T-helper 2 cell (primary cell): Measurements from ENCODE around the gene SNX20.
A peak's percentile ranks its signal among the peaks of the same experiment; 100 is the strongest.

Experiments used
- DNase-seq, 5 experiments: peaks; one replicate each; pipeline versions ENCODE4 v3.0.0 to v3.0.0-alpha.2; 2012 to 2022

The SNX20 gene

GRCh38 chr16:50634947-50635346 is 46.2 kb downstream of the SNX20 start:
- no peak for DNase-seq

- no peak for DNase-seq
These were observed 47.0 kb downstream of the SNX20 start for GRCh38 chr16:50634090-50634489.

GRCh38 chr16:50632927-50633800 is 47.9 kb downstream of the SNX20 start:
- no peak for DNase-seq

- DNase-seq = no peak
These were observed 49.0 kb downstream of the SNX20 start for GRCh38 chr16:50631985-50632576.

DNA sequence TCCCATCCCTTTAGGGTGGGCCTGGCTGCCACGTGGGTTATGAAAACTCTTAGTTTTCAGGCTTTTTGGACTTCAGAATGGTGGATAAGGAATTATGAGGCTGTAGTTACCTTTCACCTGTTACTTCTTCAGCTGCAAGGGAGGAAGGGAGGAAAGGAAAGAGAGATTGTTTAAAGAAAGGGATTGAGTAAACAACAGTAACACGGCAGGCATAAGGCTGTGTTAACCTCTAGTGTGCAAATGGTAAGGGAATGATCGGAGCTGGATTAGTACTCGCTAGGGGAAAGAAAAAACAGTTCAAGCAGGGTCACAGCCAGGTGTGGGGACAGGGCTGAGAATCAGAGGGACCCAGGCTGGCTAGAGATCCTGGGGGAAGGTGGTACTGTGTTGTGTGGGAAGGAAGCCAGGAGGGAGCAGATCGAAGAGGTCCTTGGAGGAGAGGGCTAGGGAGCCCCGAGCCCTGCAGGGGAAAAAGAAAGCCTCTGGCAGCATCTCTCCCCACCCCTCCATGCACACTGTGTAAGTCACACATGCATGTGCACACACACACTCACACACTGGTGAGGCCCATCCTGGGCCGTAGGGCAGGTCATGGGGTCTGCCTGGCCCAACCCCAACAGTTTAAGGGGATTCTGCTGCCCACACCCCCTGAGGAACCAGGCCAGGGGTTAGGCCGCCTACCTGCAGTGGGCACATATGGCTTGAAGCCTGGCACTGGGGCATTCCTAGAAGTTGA is 49.7 kb downstream of the SNX20 start:
- DNase-seq = no peak

DNA sequence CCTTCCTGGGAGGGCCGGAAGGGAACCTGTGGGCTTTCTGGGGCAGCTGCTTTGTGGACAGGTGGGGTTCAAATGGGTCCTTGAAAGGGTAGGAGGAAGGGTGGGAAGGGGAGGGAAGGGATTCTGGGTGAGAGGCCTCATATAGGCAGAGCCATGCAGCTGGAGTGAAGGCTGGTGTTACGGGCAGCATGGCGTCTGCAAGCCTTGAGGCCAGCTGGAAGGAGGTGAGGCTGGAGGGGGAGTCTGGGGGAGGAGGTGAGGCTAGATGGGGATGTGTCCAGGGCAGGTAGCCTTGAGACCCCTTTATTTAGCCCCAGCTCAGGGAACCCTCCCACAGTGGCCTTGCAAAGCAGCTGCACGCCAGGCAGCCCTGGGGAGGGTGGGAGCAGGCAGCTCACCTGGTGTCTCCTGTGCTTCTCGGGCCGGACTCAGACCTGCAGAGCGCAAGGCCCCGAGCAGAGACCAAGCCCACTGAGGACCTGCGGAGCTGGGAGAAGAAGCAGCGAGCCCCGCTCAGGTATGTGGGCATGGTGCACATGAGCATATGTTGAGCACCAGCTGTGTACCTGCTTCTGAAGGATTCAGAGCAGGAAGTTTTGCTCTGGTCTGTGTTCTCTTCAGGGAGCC is 50.6 kb downstream of the SNX20 start:
- DNase-seq = no peak

DNA sequence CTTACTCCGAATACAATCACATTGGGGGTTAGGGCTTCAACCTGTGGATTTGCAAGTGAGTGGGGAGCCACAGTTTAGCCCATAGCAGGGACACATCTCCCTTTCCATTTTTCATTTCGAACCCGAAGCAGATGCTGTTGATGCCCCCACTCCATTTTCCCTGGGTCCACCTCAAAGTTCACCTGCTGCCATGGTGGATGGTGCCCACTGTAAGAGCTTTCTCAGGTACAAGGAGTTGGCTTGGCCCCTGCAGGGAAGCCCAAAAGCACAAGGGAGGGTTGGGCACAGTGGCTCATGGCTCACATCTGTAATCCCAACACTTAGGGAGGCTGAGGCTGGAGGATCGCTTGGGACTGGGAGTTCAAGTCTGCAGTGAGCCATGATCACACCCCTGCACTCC is 51.8 kb downstream of the SNX20 start:
- DNase-seq = no peak

GRCh38 chr16:50628156-50628802 is 52.8 kb downstream of the SNX20 start:
- no peak for DNase-seq

GRCh38 chr16:50627419-50627818 is 53.7 kb downstream of the SNX20 start:
- peak in 2 of 5 experiments; percentile 5 to 34 for DNase-seq

GRCh38 chr16:50626868-50627267 is 54.2 kb downstream of the SNX20 start:
- peak in 1 of 5 experiments; percentile 14 for DNase-seq

GRCh38 chr16:50625374-50625773 is 55.7 kb downstream of the SNX20 start:
- no peak for DNase-seq

DNA sequence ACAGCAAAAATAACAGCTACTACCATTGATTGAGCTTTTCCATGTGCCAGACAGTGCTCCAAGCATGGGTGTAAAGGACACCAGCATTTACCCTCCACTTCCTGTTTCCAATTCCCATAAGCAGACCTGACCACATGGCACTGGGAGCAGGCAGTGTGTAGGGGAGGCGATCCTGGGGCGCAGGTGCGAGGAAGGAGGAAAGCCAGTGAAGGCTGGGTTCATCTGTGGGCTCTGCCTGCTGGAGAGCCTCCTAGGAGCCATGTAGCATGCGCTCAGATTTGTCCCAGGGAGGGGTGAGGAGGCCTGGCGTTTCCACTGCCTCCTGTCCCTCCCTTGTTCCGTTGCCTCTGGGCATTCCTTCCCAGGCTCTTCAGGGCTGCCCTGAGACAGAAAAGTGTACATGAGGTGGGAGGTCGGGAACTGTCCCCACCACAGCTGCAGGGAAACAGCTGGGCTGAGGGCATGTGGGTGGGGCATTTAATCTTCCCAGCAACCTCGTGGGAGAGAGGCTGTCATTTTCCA is 56.6 kb downstream of the SNX20 start:
- no peak for DNase-seq

- no peak for DNase-seq
These were observed 58.3 kb downstream of the SNX20 start for GRCh38 chr16:50622643-50623369.

DNA sequence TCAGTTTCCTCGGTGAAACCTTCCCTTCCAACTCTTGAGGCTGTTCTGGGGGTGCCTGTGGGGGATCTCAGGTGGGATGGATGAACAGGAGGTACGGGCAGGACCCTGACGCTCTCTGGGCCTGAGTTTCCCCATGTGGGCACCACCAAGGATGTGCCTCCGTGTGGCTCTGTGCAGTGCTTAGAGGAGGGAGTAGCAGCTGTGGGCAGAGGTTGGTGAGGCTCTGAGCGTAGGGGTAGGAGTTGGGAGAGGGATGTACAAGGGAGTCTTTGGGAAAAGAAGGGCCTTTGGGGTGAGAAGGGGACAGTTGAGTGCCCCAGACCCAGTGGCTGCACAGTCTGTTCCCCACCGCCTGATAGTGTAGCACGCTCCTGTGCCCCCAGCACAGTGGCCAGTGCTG is 59.1 kb downstream of the SNX20 start:
- no peak for DNase-seq
